ENCODE data around the gene KCNIP4. TPM values are rescaled to one million over a fixed set of nuclear protein-coding genes. Genes with fewer than 3 reads are reported as not detected.
"Not testable (repeated sequence)": the region's sequence is repeated elsewhere in the genome, so short reads cannot be mapped to it uniquely, and the experiment has no call there.

KCNIP4 gene
- total RNA-seq, result under 1 TPM in 3 of 4 donors, not detected in 1; 0.19 to 0.50 (median 0.34) TPM

DNA sequence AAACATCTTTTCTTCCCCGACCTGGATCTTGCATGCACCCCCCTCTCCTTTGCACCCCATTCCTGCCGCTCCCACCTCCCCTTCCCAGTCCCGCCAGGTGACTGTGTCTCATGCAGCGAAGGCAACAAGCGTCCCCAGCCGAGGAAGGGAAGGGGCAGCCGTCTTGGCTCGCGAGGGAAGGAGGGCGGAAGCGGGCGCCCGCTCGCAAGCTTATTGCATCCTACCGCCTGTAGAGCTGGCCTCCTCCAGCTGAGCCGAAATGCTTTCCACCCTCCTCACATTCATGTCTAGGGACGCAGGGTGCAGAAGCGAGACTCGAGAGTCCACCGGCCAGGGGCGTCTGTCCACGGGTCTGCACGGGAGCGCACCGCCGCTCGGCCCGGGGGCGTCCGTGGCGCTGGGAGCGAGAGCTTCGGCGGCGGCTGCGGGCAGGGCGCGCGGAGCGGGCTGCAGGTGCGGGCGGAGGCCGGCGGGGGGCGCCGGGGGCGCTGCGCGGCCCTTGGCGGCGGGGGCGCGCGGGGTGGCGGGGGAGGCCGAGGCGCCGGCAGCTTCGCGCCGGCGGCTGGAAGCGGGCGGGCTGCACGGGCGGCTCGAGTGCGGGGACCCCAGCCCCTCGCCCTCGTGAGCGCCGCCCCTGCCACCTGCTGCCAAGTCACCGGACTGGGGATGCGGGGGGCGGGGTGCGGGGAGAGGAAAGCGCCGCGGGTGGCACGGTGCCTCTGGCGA is at the start of gene KCNIP4:
TSS of gene KCNIP4 (minus strand) at position 426 of the 726 bp plus-strand sequence.
- WGBS, result 2% methylated on average over 7 of the region's 81 CpGs
- TF ChIP-seq POLR2A (IDR thresholded peaks at IDR 0.05; ENCODE audit: low read depth), result no peak
- TF ChIP-seq, protein P1, sequence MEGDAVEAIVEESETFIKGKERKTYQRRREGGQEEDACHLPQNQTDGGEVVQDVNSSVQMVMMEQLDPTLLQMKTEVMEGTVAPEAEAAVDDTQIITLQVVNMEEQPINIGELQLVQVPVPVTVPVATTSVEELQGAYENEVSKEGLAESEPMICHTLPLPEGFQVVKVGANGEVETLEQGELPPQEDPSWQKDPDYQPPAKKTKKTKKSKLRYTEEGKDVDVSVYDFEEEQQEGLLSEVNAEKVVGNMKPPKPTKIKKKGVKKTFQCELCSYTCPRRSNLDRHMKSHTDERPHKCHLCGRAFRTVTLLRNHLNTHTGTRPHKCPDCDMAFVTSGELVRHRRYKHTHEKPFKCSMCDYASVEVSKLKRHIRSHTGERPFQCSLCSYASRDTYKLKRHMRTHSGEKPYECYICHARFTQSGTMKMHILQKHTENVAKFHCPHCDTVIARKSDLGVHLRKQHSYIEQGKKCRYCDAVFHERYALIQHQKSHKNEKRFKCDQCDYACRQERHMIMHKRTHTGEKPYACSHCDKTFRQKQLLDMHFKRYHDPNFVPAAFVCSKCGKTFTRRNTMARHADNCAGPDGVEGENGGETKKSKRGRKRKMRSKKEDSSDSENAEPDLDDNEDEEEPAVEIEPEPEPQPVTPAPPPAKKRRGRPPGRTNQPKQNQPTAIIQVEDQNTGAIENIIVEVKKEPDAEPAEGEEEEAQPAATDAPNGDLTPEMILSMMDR (IDR thresholded peaks at IDR 0.05), result no peak
- no peak for TF ChIP-seq POLR2AphosphoS5 (IDR thresholded peaks at IDR 0.05)

DNA sequence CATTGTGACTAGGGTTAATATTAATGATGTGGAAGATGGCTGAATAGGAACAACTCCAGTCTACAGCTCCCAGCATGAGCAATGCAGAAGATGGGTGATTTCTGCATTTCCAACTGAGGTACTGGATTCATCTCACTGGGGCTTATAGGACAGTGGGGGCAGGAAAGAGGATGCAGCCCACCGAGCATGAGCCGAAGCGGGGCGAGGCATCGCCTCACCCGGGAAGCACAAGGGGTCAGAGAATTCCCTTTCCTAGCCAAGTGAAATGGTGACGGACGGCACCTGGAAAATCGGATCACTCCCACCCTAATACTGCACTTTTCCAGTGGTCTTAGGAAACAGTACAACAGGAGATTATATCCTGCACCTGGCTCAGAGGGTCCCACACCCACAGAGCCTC is 48.0 kb upstream of the KCNIP4 start:
- H3K36me3 ChIP-seq; H3K4me3 ChIP-seq; intact Hi-C loops (cut with DNase I); DNase-seq (ENCODE audit: extremely low spot score); H3K27me3 ChIP-seq; H3K27ac ChIP-seq (replicated peaks in 1 of 4); H3K4me1 ChIP-seq: not testable (repeated sequence)
- 93% methylated on average over 9 of the region's 9 CpGs for WGBS
- H3K9me3 ChIP-seq, result peaks cover 0 to 10% (median 4%) of the 10 kb centered on the region in 4 donors

More for the DNA sequence above, at the start of gene KCNIP4:
- Histone ChIP-seq H3K36me3 (no peaks in the 10 kb centered on the region), H3K27me3 (peaks cover 0 to 40% (median 4%) of the 10 kb centered on the region in 4 donors), H3K9me3 (no peaks in the 10 kb centered on the region), H3K4me3 (peak within 1 kb of the TSS; percentile 49 to 55 (median 52)), H3K27ac (replicated peaks in 1 of 4) (no peak within 1 kb of the TSS), H3K4me1 (peaks cover 0 to 16% (median 12%) of the 10 kb centered on the region in 4 donors)
- intact Hi-C loops (cut with DNase I), result no loop called here
- no peak for DNase-seq (ENCODE audit: extremely low spot score)

DNA sequence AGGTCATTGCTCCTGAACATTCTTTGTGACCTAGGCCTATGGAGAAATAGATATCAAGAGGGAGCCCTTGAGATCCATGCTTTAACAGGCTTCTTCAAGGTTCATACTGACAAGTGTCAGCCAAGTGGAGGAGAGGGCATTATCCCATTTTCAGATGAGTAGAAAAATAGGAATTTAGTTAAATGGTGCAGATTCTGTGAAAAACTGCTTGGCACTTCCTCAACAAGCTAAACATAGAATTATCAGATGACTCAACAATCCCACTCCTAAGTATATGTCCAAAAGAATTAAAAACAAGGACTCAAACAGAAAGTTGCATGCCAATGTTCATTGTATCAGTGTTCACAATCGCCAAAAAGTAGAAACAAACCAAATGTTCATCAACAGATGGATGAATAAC is 43.8 kb upstream of the KCNIP4 start:
- H3K4me1 ChIP-seq, result no peaks in the 10 kb centered on the region
- intact Hi-C loops (cut with DNase I), result no loop called here
- TF ChIP-seq, protein P1 (IDR thresholded peaks at IDR 0.05), result no peak
- TF ChIP-seq EP300 (IDR thresholded peaks at IDR 0.05), result no peak
- no peak for TF ChIP-seq POLR2AphosphoS5 (IDR thresholded peaks at IDR 0.05)
- no peak for TF ChIP-seq POLR2A (IDR thresholded peaks at IDR 0.05; ENCODE audit: low read depth)
- no peak overlapping the region for H3K4me3 ChIP-seq
- H3K9me3 ChIP-seq, result peaks cover 0 to 10% (median 4%) of the 10 kb centered on the region in 4 donors
- H3K27ac ChIP-seq (replicated peaks in 1 of 4), result no peak overlapping the region
- H3K27me3 ChIP-seq, result no peaks in the 10 kb centered on the region
- no peaks in the 10 kb centered on the region for H3K36me3 ChIP-seq
- DNase-seq (ENCODE audit: extremely low spot score), result no peak
- WGBS, result 68% methylated on average over 1 of the region's 1 CpG

DNA sequence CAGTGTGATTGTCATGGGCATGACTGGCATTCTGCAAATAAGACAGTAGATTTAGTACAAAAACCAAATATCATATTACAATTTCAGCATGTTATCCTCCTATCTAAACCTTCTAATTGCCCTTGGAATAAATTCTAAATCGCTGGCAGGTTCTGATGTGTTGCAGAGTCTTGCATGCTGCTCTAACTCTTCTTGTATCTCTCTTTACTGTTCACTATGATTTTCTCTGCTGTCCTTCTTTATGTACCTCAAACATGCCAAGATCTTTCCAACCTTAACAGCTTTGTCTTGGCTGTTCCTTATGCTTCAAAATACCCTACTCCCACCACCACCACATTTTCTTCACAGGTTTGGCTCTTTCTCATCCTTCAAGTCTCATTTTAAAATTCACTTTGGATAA is 43.0 kb upstream of the KCNIP4 start:
- no peak overlapping the region for H3K27ac ChIP-seq (replicated peaks in 1 of 4)
- TF ChIP-seq EP300 (IDR thresholded peaks at IDR 0.05) (no peak), POLR2AphosphoS5 (IDR thresholded peaks at IDR 0.05) (no peak), POLR2A (IDR thresholded peaks at IDR 0.05; ENCODE audit: low read depth) (no peak)
- TF ChIP-seq, protein P1 (IDR thresholded peaks at IDR 0.05), result no peak
- H3K4me1 ChIP-seq, result no peaks in the 10 kb centered on the region
- intact Hi-C loops (cut with DNase I), result no loop called here
- peaks cover 0 to 2% (median under 1%) of the 10 kb centered on the region in 4 donors for H3K9me3 ChIP-seq
- WGBS, result 39% methylated on average over 1 of the region's 1 CpG
- no peak for DNase-seq (ENCODE audit: extremely low spot score)
- no peak overlapping the region for H3K4me3 ChIP-seq
- no peaks in the 10 kb centered on the region for H3K36me3 ChIP-seq
- H3K27me3 ChIP-seq, result no peaks in the 10 kb centered on the region

DNA sequence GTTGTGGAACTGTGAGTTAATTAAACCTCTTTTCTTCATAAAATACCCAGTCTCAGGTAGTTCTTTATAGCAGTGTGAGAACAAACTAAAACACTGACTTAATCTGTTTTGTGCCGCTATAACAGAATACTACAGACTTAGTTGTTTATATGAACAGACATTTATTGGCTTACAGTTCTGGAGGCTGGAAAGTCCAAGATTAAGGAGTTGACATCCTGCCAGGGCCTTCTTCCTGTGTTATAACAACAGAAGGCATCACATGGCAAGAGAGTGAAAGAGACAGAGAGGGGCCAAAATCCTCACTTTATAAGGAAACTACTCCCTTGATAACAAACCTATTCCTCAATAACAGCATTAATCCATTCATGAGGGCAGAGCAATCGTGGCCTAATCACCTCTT is 42.5 kb upstream of the KCNIP4 start:
- intact Hi-C loops (cut with DNase I), result no loop called here
- no peak overlapping the region for H3K4me3 ChIP-seq
- no peaks in the 10 kb centered on the region for H3K36me3 ChIP-seq
- DNase-seq (ENCODE audit: extremely low spot score), result no peak
- 16% methylated on average over 2 of the region's 2 CpGs for WGBS
- H3K27me3 ChIP-seq, result no peaks in the 10 kb centered on the region
- H3K9me3 ChIP-seq, result no peaks in the 10 kb centered on the region
- no peak for TF ChIP-seq EP300 (IDR thresholded peaks at IDR 0.05)
- no peak for TF ChIP-seq POLR2AphosphoS5 (IDR thresholded peaks at IDR 0.05)
- TF ChIP-seq, protein P1 (IDR thresholded peaks at IDR 0.05), result no peak
- no peak overlapping the region for H3K27ac ChIP-seq (replicated peaks in 1 of 4)
- H3K4me1 ChIP-seq, result no peaks in the 10 kb centered on the region

Data from esophagus muscularis mucosa (tissue), 4 donors.